ENCODE results near the gene KCNK7.
A peak's percentile ranks its signal among the peaks of the same experiment; 100 is the strongest.

Gene KCNK7

DNA sequence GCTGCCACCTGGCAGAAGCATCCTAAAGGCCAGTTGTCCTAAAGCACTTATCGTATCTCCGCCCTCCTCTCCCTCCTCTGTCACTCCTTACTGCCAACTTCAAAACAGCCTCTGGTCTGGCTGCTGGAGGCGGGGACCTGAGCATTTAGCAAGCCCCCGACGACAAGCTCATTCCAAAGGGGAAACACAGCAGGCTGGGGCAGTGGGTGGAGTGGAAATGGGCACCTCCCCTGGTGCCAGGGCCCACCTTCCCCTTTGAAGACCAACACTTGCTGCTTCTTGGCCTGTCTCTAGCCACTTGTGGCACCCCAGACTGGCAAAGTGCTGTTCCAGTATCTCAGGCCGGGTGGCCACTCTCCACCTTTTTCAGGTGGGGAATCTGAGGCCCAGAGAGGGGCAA, 14.8 kb upstream of the KCNK7 start:
- DNase-seq, result no peak

- DNase-seq, result no peak
Measured at GRCh38 chr11:65609665-65610064, 14.1 kb upstream of the KCNK7 start.

GRCh38 chr11:65609229-65609628, 13.6 kb upstream of the KCNK7 start:
- no peak for DNase-seq

- no peak for DNase-seq
Measured at GRCh38 chr11:65607614-65608426, 12.2 kb upstream of the KCNK7 start.

DNA sequence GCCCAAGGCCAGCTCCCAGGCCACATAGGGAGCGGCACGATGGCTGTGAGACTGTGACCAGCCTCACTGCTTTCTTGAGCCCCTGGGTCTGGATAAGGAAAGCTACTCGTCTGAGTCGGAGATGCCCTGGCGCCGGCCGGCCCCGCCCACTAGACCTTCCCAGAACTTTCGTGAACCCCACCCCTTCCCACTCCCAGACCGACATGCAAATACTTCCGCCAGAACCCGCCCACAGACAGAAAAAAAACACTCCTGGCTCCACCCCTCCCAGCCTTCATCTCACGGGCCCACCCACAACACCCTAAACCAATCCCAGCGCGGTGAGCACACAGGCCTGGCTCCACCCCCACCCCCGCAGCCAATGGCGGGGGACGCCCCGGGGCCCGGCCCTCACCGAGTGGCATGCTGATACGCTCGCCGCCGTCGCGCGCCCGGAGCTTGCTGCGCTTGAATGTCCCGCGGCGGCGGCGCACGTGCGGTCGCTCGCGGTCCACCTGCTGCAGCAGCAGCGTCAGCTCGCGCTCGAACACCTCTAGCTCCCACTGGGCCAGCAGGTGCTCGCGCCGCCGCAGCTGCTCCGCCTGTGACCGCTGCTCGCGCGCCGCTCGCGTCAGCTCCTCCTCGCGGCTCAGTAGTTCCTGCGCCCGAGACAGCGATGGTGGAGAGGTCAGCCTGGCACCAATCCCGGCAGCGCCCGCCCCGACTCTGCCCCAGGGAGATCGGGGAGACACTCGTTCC, 11.4 kb upstream of the KCNK7 start:
- no peak for DNase-seq

- DNase-seq, result no peak
Measured at GRCh38 chr11:65604258-65604657, 8.7 kb upstream of the KCNK7 start.

DNA sequence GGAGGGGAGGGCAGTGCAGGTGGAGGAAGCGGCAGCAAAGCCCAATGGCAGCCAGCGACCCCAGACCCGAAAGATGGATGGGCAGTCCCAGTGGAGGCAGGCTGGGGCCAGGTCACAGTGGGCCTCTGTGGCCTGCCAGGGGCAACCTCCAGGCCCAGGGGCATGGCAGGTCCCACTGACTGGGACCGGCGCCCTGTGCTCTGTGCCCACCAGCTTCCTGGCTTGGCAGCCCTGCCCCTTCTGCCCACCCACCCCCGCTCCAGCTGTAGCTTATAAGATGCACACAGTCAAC, 4.3 kb upstream of the KCNK7 start:
- no peak for DNase-seq

DNA sequence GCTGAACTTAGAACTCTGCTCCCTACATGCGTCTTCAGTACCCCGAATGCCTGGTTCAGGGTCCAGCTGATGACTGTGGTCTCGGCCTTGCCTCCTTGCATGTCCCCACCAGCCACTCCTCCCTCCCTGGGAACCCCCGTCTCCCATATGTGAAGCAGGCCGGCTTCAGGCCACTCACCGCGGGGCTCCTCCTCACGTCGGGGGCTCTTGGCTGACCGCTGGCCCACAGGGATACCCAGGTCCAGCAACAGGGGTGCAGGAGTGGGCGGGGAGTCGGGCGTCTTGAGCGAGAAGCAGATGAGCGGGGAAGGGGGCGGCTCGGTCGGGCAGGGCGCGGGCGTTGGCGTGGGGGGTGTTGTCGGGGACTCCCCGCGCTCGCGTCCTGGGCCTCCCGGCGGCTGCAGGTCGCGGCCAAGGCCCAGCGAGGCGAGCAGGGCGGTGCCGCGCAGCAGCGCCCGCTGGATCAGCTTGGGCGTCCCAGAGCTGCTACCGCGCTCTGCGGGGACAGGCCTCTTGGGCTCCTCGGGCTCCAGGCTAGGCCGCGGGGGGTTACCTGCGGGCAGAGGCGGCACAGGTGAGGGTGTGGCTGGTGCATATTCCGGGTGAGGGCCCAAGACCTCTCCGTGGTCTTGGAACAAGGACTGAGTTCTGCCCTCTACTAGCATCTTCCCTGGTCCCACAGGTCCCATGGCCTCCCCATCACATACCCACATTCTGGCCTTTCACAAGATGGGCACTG, 3.8 kb upstream of the KCNK7 start:
- DNase-seq, result no peak

DNA sequence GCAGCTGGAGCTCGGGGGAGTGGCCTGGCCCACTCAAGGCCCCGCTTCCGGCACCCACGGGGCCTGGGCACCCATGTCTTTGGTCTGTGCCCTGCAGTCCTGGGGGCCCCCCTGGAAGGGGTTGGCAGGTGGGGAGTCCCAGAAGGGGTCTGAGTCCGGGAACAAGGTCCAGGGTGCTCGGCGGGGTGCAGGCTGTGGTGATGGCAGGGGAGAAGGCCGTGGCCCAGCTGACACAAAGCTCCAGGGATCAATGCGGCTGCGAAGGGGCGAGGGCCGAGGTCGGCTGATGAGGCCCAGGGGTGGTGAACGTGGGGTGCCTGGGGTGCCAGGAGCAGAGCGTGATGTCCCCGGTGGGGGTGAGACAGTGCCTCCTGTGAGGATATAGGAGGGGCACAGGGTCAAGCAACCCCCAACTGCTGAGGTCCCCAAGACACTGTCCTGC, 2.7 kb upstream of the KCNK7 start:
- no peak for DNase-seq

DNA sequence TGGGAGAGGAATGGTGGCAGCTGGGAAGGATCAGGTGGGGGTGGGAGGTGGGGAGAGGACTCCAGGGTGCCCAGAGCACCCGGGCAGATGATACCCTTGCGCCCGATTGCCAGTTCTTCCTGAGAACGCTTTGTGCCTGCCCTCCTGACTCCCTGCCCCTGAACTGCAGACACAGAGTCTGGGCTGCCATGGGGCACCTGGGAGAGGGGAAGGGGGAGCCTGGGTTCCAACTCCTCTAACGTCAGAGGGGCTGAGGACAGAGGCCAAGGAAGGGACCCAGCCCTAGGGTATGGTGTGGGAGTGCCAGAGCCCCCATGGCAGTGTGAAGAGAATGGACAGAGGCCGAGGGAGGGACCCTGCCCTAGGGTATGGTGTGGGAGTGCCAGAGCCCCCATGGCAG, 920 bp upstream of the KCNK7 start:
- DNase-seq, result no peak

GRCh38 chr11:65595131-65595530, 469 bp downstream of the KCNK7 start:
- no peak for DNase-seq

GRCh38 chr11:65593518-65594414, 1.8 kb downstream of the KCNK7 start:
- no peak for DNase-seq

GRCh38 chr11:65592858-65593517, 2.6 kb downstream of the KCNK7 start:
- DNase-seq, result peak; percentile 59

DNA sequence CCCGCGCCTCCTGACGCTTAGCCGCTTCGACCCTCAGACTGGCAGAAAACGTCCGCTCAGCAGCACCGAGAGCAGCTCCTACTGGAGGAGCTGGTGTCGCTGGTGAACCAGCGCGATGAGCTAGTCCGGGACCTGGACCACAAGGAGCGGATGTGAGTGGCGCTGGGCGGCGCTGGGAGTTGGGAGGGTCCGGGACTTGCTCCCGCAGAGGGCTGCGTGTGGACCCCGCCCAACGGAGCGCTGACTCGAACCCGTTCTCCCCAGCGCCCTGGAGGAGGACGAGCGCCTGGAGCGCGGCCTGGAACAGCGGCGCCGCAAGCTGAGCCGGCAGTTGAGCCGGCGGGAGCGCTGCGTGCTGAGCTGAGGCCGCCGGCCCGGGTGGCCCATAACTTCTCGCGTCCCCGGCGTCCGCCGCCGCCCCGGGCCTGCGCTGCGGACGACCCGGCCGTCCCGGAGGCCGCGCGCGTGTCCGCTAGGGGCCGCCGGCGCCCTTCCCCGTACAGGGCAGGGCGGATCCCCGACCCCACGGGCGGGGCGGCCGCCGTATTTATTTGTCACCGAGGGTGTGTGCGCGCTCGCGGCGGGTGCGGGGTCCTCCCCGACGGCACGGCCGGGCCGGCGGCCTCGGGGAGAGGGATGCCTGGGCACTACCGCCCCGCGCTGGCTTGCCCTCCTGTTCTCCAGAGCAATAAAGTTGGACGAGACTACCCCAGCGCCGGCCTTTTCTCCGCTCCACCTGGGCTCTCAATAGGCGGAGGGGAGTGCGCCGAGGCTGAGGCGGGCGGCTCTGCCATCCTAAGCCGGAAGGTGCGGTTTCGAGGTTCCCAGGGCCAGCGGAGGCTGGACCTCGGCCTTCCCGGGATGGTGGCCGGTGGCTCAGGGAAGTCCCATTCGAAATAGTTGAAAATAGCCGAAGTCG, 3.4 kb downstream of the KCNK7 start:
- DNase-seq, result no peak

DNA sequence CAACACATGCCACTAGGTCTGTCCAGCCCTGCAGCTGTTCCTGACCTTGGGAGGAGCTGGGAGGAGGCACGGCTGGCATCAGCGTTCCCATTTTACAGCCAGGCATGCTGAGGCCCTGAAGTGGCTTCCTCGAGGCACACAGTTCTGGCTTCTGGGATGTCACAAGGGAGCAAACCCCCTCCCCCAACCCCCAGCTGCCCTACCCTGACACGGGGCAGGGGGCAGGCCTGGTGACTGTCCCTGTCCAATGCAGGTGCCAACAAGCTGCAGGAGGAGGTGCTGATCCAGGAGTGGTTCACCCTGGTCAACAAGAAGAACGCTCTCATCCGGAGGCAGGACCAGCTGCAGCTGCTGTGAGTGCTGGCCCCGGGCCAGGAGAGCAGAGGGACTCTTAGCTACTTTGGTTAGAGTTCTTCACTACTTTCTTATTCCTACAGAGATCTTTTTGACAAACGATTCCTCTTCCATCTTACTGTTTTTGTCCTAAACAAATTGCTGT, 5.3 kb downstream of the KCNK7 start:
- DNase-seq, result no peak

- no peak for DNase-seq
Measured at GRCh38 chr11:65589444-65590239, 6.0 kb downstream of the KCNK7 start.

- no peak for DNase-seq
Measured at GRCh38 chr11:65588199-65589054, 7.2 kb downstream of the KCNK7 start.

GRCh38 chr11:65586676-65587075, 8.9 kb downstream of the KCNK7 start:
- no peak for DNase-seq

DNA sequence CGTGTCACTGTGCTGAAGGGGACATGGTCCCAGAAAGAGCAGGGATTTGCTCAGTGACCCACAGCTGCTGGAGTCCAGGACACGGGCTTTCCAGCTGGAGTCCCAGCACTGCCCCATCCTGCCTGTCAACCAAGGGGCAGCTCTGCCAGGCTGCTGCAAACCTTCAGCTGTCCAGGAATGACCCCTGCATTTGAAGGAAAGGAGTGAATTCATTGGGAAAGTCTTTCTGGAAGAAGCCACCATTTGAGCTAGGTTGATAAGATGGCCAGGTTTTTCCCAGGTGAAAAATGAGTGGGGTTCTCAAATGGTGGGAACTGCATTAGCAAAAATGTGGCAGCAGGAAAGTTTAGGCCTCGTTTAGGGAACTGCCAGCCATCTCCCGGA, 9.4 kb downstream of the KCNK7 start:
- DNase-seq, result no peak

Measured in NCI-H1105 (cell line).